ENCODE results near the gene ZMYND12.

GRCh38 chr1:42439940-42440339, 15.9 kb downstream of the ZMYND12 start:
- no peak for TF ChIP-seq CTCF (IDR thresholded peaks at IDR 0.05; ENCODE audit: insufficient read depth, low read length, poor library complexity, severe bottlenecking)
- no peak for TF ChIP-seq EZH2phosphoT487 (conservative IDR thresholded peaks at IDR 0.05; ENCODE audit: low read length)

All from SU-DHL-6 (cell line).